GM12865 (cell line): Measurements from ENCODE around the gene TRIM34.

Source experiments
- DNase-seq: peaks from one replicate; pipeline ENCODE4 v3.0.0; 2010; ENCODE audit warnings: low read depth
- H3K4me3 ChIP-seq: 2 replicates; pipeline ENCODE4 v1.5.1; 2011; ENCODE audit warnings: mild to moderate bottlenecking, low read depth, low read length, control low read depth
- CTCF ChIP-seq: IDR thresholded peaks from 2 replicates; pipeline ENCODE4 v1.5.1; 2011; ENCODE audit warnings: low read length, control low read depth, low read depth, inconsistent platforms; ENCODE audit not compliant: insufficient read depth; ENCODE audit errors: missing control alignments

Gene TRIM34

GRCh38 chr11:5603326-5603725 lies 21.5 kb upstream of the TRIM34 start:
- no peak for DNase-seq
- H3K4me3 ChIP-seq = no peak overlapping the region
- no peak for TF ChIP-seq CTCF

- DNase-seq = no peak
- H3K4me3 ChIP-seq = no peak overlapping the region
- TF ChIP-seq CTCF = no peak
Measured at GRCh38 chr11:5604896-5605295, 19.9 kb upstream of the TRIM34 start.

GRCh38 chr11:5605849-5606248 lies 19.0 kb upstream of the TRIM34 start:
- DNase-seq = no peak
- H3K4me3 ChIP-seq = no peak overlapping the region
- no peak for TF ChIP-seq CTCF

DNA sequence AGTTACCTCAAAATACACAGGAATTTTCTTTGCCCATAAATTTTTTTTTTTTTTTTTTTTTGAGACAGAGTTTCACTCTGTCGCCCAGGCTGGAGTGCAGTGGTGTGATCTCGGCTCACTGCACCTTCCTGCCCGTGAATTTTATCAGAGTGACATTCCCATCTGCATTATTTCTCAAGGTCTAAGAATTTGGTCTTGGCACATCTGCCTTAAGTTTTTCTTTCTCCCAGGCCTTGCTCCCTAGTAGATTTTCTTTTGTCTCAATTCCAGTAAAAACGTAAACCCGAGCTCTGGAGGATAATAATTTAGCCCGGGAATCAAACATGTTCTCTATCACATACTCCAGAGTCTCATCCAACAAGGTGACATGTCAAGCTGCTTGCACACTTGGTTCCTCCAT lies 16.0 kb upstream of the TRIM34 start:
- no peak overlapping the region for H3K4me3 ChIP-seq
- DNase-seq = no peak
- no peak for TF ChIP-seq CTCF

DNA sequence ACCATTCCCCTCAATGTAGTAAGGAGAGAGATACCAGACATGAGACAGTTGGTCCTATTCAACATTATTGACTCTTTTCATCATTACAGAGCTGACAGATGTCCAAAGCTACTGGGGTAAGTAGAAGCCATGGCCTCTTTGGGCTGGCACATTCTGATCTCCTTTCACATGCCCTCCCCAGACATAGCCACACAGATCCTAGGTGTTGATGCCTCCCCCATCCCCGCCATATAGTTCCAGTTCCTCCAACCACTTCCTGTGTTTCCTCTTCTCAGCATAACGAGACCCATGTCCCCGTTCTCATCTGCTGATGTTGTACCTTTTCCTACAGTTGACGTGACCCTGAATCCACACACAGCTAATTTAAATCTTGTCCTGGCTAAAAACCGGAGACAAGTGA lies 14.4 kb upstream of the TRIM34 start:
- no peak for TF ChIP-seq CTCF
- H3K4me3 ChIP-seq = no peak overlapping the region
- no peak for DNase-seq

DNA sequence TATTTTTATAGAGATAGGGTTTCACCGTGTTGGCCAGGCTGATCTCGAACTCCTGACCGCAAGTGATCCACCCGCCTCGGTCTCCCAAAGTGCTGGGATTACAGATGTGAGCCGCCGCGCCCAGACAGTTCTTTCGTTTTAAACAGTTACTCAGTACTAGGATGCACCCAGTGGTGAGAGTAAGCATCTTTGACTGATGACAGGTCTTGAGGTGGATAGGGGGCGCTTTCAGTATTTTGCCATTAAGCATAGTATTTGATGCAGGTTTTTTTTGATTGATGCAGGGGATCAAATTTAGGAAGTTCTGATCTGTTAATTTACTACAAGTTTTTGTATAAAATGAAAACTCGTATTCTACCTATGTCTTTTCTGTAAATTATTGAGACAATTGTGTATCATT lies 13.2 kb upstream of the TRIM34 start:
- H3K4me3 ChIP-seq = no peak overlapping the region
- no peak for DNase-seq
- TF ChIP-seq CTCF = peak; percentile 2

- DNase-seq = no peak
- H3K4me3 ChIP-seq = no peak overlapping the region
- no peak for TF ChIP-seq CTCF
Measured at GRCh38 chr11:5618807-5619206, 6.0 kb upstream of the TRIM34 start.
